Transverse colon (tissue), 4 donors: ENCODE measurements around the gene ME3. TPM values are rescaled to one million over a fixed set of nuclear protein-coding genes. Genes with fewer than 3 reads are reported as not detected.
A peak's percentile ranks its signal among the peaks of the same experiment; 100 is the strongest.

ENCODE experiments used
- DNase-seq: peaks from one replicate; pipeline ENCODE4 v3.0.0-alpha.2; 2019
- H3K27ac ChIP-seq, 4 donors: fragments of 200-600 bp; sonication (generic); 2 replicates each; pipeline ENCODE4 v1.5.1; 2016 to 2018; ENCODE audit warnings: inconsistent platforms in 4 of 4
- H3K27me3 ChIP-seq: fragments of 200-600 bp; sonication (generic); 2 replicates; pipeline ENCODE4 v1.5.1; 2017; ENCODE audit warnings: inconsistent platforms
- H3K36me3 ChIP-seq, 4 donors: fragments of 200-600 bp; sonication (generic); 2 replicates each; pipeline ENCODE4 v1.5.1; 2017 to 2019; ENCODE audit warnings: inconsistent platforms in 4 of 4
- H3K4me1 ChIP-seq, 4 donors: fragments of 200-600 bp; sonication (generic); 2 replicates each; pipeline ENCODE4 v1.5.1; 2017 to 2020; ENCODE audit warnings: inconsistent platforms in 4 of 4
- H3K4me3 ChIP-seq, 4 donors: fragments of 200-600 bp; sonication (generic); 1 replicate in 1 of 4; 2 replicates in 3 of 4; pipeline versions ENCODE4 v1.5.1 to v1.6.1; 2017 to 2019; ENCODE audit warnings: inconsistent platforms in 4 of 4
- H3K9me3 ChIP-seq, 2 donors: fragments of 200-600 bp; sonication (generic); 2 replicates each; pipeline ENCODE4 v1.5.1; 2017 to 2019; ENCODE audit warnings: inconsistent platforms in 2 of 2
- CTCF ChIP-seq, 5 experiments: fragments of 200-600 bp in 3 of 5; fragments of 450-650 bp in 2 of 5; sonication (generic) in 3 of 5; IDR thresholded peaks; 1 replicate in 2 of 5; 2 replicates in 3 of 5; pipeline ENCODE4 v1.5.1; 2016 to 2017; ENCODE audit warnings: antibody characterized with exemption in 5 of 5, inconsistent platforms in 3 of 5, mild to moderate bottlenecking in 2 of 5, moderate library complexity in 1 of 5
- EP300 ChIP-seq: sonication (generic); formaldehyde crosslinking; IDR thresholded peaks from one replicate; pipeline ENCODE4 v1.6.1; 2017; ENCODE audit warnings: antibody characterized with exemption, low read depth
- POLR2A ChIP-seq: fragments of 450-650 bp; IDR thresholded peaks from one replicate; pipeline ENCODE4 v1.6.1; 2016; ENCODE audit warnings: antibody characterized with exemption, mild to moderate bottlenecking, moderate library complexity
- POLR2AphosphoS5 ChIP-seq, 3 donors: sonication (generic); formaldehyde crosslinking; IDR thresholded peaks; one replicate each; pipeline ENCODE4 v1.6.1; 2016; ENCODE audit warnings: antibody characterized with exemption in 3 of 3
- WGBS, 2 donors: methylation state at CpG; one replicate each; pipeline ENCODE4 v1.1.5; 2018; ENCODE audit warnings: low coverage in 1 of 2; 5-methylcytosine and 5-hydroxymethylcytosine counted together
- in situ Hi-C, 4 donors: fragments of 200-750 bp; cut with MboI; loops; one replicate each; pipeline versions ENCODE4 v1.15.0 to v1.15.1; 2017; ENCODE audit warnings: low sequenced_read_pairs in 3 of 4, low pct_ligation_motif_present in 1 of 4, low pct_unique_long_range_greater_than_20kb in 1 of 4
- intact Hi-C: fragments of 100-400 bp; cut with DNase I; formaldehyde crosslinking; loops from one replicate; pipeline ENCODE4 v1.15.1; 2023; ENCODE audit warnings: low total_unique reads
- total RNA-seq, 4 donors: library from RNA; depleted of rRNA; stranded (reverse); fragments of >200 nt; gene quantifications; one replicate each; pipeline ENCODE4 v1.1.0, GENCODE V29; 2016

ME3 gene
- total RNA-seq, 4 donors from 2014 or later = 91.8 to 258 (median 116) TPM

- no peak overlapping the region for H3K4me3 ChIP-seq
- intact Hi-C loops (no loop called here), in situ Hi-C loops (no loop called here)
- no peaks in the 10 kb centered on the region for H3K9me3 ChIP-seq
- WGBS, 2 donors = 33% methylated on average over 1 of the region's 1 CpG; no CpG with 5 or more reads in 1 of the 2 donors
- no peak for DNase-seq
- H3K27me3 ChIP-seq = no peaks in the 10 kb centered on the region
- TF ChIP-seq POLR2A (no peak), POLR2AphosphoS5 (IDR thresholded peaks at IDR 0.05) (no peak), EP300 (no peak), CTCF (IDR thresholded peaks at IDR 0.05) (no peak)
- H3K27ac ChIP-seq = peak overlapping the region in 3 of 4 donors; percentile 37 to 45 (median 38)
- no peaks in the 10 kb centered on the region for H3K36me3 ChIP-seq
- peaks cover 0 to 23% (median 11%) of the 10 kb centered on the region in 4 donors for H3K4me1 ChIP-seq
Measured at GRCh38 chr11:86558207-86558606, 114.2 kb downstream of the ME3 start.

GRCh38 chr11:86555866-86556265 lies 116.5 kb downstream of the ME3 start:
- Histone ChIP-seq H3K36me3 (no peaks in the 10 kb centered on the region), H3K4me3 (no peak overlapping the region), H3K9me3 (no peaks in the 10 kb centered on the region), H3K4me1 (peaks cover 9 to 45% (median 25%) of the 10 kb centered on the region in 4 donors), H3K27me3 (no peaks in the 10 kb centered on the region), H3K27ac (no peak overlapping the region)
- intact Hi-C loops (no loop called here), in situ Hi-C loops (no loop called here)
- DNase-seq = no peak
- TF ChIP-seq POLR2A (no peak), EP300 (no peak)

GRCh38 chr11:86555401-86555800 lies 117.0 kb downstream of the ME3 start:
- no peak for DNase-seq
- Histone ChIP-seq H3K9me3 (no peaks in the 10 kb centered on the region), H3K4me3 (no peak overlapping the region), H3K27me3 (no peaks in the 10 kb centered on the region), H3K36me3 (no peaks in the 10 kb centered on the region), H3K4me1 (peaks cover 9 to 46% (median 25%) of the 10 kb centered on the region in 4 donors), H3K27ac (no peak overlapping the region)
- in situ Hi-C loops = no loop called here
- TF ChIP-seq POLR2AphosphoS5 (IDR thresholded peaks at IDR 0.05) = no peak
- no peak for TF ChIP-seq CTCF (IDR thresholded peaks at IDR 0.05)
- TF ChIP-seq POLR2A = no peak
- no peak for TF ChIP-seq EP300
- WGBS, 2 donors = 81 to 93% methylated on average over 3 to 5 of the region's 5 CpGs
- intact Hi-C loops = no loop called here

- 50% methylated on average over 4 of the region's 4 CpGs; no CpG with 5 or more reads in 1 of the 2 donors for WGBS, 2 donors
- no peaks in the 10 kb centered on the region for H3K27me3 ChIP-seq
- peak overlapping the region in 1 of 4 donors; percentile 41 for H3K27ac ChIP-seq
- no peaks in the 10 kb centered on the region for H3K9me3 ChIP-seq
- TF ChIP-seq POLR2A (no peak), POLR2AphosphoS5 (IDR thresholded peaks at IDR 0.05) (peak in 1 of 3 donors; percentile 24)
- peak; percentile 46 for DNase-seq
- no peaks in the 10 kb centered on the region for H3K36me3 ChIP-seq
- in situ Hi-C loops (no loop called here), intact Hi-C loops (no loop called here)
- no peak overlapping the region for H3K4me3 ChIP-seq
- H3K4me1 ChIP-seq = peaks cover 9 to 37% (median 16%) of the 10 kb centered on the region in 4 donors
Measured at GRCh38 chr11:86553265-86553664, 119.2 kb downstream of the ME3 start.

GRCh38 chr11:86551288-86552092 lies 120.9 kb downstream of the ME3 start:
- DNase-seq = no peak
- Histone ChIP-seq H3K9me3 (no peaks in the 10 kb centered on the region), H3K4me1 (peaks cover 9 to 40% (median 16%) of the 10 kb centered on the region in 4 donors), H3K27me3 (no peaks in the 10 kb centered on the region), H3K4me3 (no peak overlapping the region), H3K36me3 (no peaks in the 10 kb centered on the region), H3K27ac (peak overlapping the region; percentile 38 to 53 (median 44))
- WGBS, 2 donors = 25 to 51% methylated on average over 2 to 4 of the region's 4 CpGs
- in situ Hi-C loops (no loop called here), intact Hi-C loops (no loop called here)
- TF ChIP-seq POLR2AphosphoS5 (IDR thresholded peaks at IDR 0.05) (peak in 2 of 3 donors; percentile 10 to 23), CTCF (IDR thresholded peaks at IDR 0.05) (no peak), POLR2A (no peak), EP300 (no peak)
